ENCODE results near the gene PACS1. TPM values are rescaled to one million over a fixed set of nuclear protein-coding genes. Genes with fewer than 3 reads are reported as not detected.

PACS1 gene
- total and polyA plus RNA-seq, 2 donors (not counting 1 experiment from before 2014, with no cell fraction given): 25.9 to 28.5 TPM

DNA sequence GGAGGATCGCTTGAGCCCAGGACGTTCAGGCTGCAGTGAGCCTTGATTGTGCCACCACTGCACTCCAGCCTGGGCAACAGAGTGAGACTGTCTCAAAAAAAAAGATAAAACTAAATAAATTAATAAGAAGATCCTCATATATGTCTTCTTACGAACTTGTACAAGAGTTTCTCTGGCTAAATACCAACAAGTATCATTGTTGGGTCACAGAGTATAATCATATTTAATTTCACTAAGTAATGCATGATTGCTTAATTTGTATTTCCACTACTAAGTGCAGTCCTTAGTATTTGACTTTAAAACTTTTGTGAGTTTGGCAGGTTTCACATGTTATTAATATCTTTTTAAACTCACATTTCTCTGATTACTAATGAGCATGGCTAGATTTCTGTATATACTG lies 60.9 kb downstream of the PACS1 start:
- Histone ChIP-seq H3K79me2 (ENCODE audit: control insufficient read depth, insufficient read depth, low read length) (peaks cover 4% of the 10 kb centered on the region), H3K36me3 (ENCODE audit: control insufficient read depth, insufficient read depth, low read length) (no peaks in the 10 kb centered on the region), H3K9ac (ENCODE audit: insufficient read depth, low read length) (no peak overlapping the region), H3K9me3 (ENCODE audit: control insufficient read depth, insufficient read depth, low read depth, low read length) (no peaks in the 10 kb centered on the region), H3K27me3 (ENCODE audit: control insufficient read depth, insufficient read depth, low read length) (no peaks in the 10 kb centered on the region), H3K4me1 (ENCODE audit: control insufficient read depth, extremely low read depth, insufficient read depth, low read length) (peaks cover 12% of the 10 kb centered on the region), H3K4me2 (ENCODE audit: extremely low read depth, insufficient read depth, low read length) (no peak overlapping the region), H3K27ac (ENCODE audit: insufficient read depth, low read length) (no peak overlapping the region), H3K4me3 (replicated peaks in 1 of 4; ENCODE audit: control extremely low read depth in 1 of 4, insufficient read depth in 1 of 4, low read depth in 3 of 4, low read length in 4 of 4) (no peak overlapping the region), H4K20me1 (ENCODE audit: control insufficient read depth, extremely low read depth, insufficient read depth, low read length) (no peaks in the 10 kb centered on the region), H2AFZ (ENCODE audit: low read length) (no peak overlapping the region)
- DNase-seq (ENCODE audit: low read depth in 2 of 2): no peak
- TF ChIP-seq, protein P1, sequence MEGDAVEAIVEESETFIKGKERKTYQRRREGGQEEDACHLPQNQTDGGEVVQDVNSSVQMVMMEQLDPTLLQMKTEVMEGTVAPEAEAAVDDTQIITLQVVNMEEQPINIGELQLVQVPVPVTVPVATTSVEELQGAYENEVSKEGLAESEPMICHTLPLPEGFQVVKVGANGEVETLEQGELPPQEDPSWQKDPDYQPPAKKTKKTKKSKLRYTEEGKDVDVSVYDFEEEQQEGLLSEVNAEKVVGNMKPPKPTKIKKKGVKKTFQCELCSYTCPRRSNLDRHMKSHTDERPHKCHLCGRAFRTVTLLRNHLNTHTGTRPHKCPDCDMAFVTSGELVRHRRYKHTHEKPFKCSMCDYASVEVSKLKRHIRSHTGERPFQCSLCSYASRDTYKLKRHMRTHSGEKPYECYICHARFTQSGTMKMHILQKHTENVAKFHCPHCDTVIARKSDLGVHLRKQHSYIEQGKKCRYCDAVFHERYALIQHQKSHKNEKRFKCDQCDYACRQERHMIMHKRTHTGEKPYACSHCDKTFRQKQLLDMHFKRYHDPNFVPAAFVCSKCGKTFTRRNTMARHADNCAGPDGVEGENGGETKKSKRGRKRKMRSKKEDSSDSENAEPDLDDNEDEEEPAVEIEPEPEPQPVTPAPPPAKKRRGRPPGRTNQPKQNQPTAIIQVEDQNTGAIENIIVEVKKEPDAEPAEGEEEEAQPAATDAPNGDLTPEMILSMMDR (conservative IDR thresholded peaks at IDR 0.05 in 1 of 2, IDR thresholded peaks at IDR 0.05 in 1 of 2; ENCODE audit: low read depth in 1 of 2, low read length in 2 of 2): no peak
- TF ChIP-seq EZH2 (IDR thresholded peaks at IDR 0.05; ENCODE audit: low read length, missing control alignments): no peak

DNA sequence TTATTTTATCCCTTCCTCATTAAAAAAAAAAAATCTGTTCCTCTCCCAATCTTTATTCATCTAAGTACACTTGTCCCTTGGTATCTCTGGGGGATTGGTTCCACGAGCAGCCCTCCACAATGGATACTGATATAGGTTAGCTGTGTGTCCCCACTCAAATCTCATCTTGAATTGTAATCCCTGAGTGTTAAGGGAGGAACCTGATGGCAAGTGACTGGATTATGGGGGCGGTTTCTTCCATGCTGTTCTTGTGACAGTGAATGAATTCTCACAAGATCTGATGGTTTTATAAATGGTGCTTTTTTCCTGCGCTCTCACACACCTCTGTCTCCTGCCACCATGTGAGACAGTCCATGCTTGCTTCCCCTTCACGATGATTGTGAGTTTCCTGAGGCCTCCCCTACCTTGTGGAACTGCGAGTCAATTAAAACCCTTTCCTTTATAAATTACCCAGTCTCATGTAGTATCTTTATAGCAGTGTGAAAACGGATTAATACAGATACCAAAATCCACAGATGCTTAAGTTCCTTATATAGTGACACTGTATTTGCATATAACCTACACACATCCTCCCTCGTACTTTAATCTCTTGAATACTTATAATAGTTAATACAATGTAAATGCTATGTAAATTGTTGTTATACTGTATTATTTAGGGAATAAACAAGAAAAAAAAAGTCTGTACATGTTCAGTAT lies 62.0 kb downstream of the PACS1 start:
- Histone ChIP-seq H4K20me1 (ENCODE audit: control insufficient read depth, extremely low read depth, insufficient read depth, low read length) (no peaks in the 10 kb centered on the region), H3K4me2 (ENCODE audit: extremely low read depth, insufficient read depth, low read length) (no peak overlapping the region), H3K4me1 (ENCODE audit: control insufficient read depth, extremely low read depth, insufficient read depth, low read length) (peaks cover 10% of the 10 kb centered on the region), H3K4me3 (replicated peaks in 1 of 4; ENCODE audit: control extremely low read depth in 1 of 4, insufficient read depth in 1 of 4, low read depth in 3 of 4, low read length in 4 of 4) (no peak overlapping the region), H3K79me2 (ENCODE audit: control insufficient read depth, insufficient read depth, low read length) (peaks cover 2% of the 10 kb centered on the region), H3K27me3 (ENCODE audit: control insufficient read depth, insufficient read depth, low read length) (no peaks in the 10 kb centered on the region), H3K9ac (ENCODE audit: insufficient read depth, low read length) (no peak overlapping the region), H3K36me3 (ENCODE audit: control insufficient read depth, insufficient read depth, low read length) (no peaks in the 10 kb centered on the region), H3K27ac (ENCODE audit: insufficient read depth, low read length) (no peak overlapping the region), H3K9me3 (ENCODE audit: control insufficient read depth, insufficient read depth, low read depth, low read length) (no peaks in the 10 kb centered on the region), H2AFZ (ENCODE audit: low read length) (no peak overlapping the region)
- TF ChIP-seq, protein P1 (conservative IDR thresholded peaks at IDR 0.05 in 1 of 2, IDR thresholded peaks at IDR 0.05 in 1 of 2; ENCODE audit: low read depth in 1 of 2, low read length in 2 of 2): no peak
- TF ChIP-seq EZH2 (IDR thresholded peaks at IDR 0.05; ENCODE audit: low read length, missing control alignments): no peak
- no peak for DNase-seq (ENCODE audit: low read depth in 2 of 2)

DNA sequence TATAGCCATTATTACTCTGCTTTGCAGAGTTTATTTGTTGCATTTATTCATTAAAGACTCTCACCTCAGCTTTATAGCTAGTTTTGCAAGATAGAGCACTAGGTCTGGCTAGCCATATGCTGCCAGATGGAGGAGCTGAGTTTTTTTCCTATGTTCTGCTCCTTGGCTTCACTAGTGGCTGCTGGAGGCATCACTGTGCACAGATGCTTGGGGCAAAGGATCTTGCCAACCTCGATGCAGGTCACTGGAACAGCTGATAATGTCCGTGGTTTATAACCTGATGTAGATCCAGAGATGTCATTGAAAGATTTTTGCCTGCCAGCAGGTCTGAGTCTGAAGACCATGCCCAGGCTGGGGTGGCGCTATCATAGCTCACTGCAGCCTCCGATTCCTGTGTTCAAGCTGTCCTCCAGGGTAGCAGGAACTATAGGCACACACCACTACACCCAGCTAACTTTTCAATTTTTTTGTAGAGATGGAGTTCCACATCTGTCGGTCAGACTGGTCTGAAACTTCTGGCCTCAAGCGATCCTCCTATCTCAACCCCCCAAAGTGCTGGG lies 63.2 kb downstream of the PACS1 start:
- no peak for DNase-seq (ENCODE audit: low read depth in 2 of 2)
- Histone ChIP-seq H3K9ac (ENCODE audit: insufficient read depth, low read length) (no peak overlapping the region), H3K4me1 (ENCODE audit: control insufficient read depth, extremely low read depth, insufficient read depth, low read length) (peaks cover 12% of the 10 kb centered on the region), H3K27me3 (ENCODE audit: control insufficient read depth, insufficient read depth, low read length) (no peaks in the 10 kb centered on the region), H3K27ac (ENCODE audit: insufficient read depth, low read length) (no peak overlapping the region), H3K36me3 (ENCODE audit: control insufficient read depth, insufficient read depth, low read length) (no peaks in the 10 kb centered on the region), H3K4me3 (replicated peaks in 1 of 4; ENCODE audit: control extremely low read depth in 1 of 4, insufficient read depth in 1 of 4, low read depth in 3 of 4, low read length in 4 of 4) (no peak overlapping the region), H3K4me2 (ENCODE audit: extremely low read depth, insufficient read depth, low read length) (no peak overlapping the region), H4K20me1 (ENCODE audit: control insufficient read depth, extremely low read depth, insufficient read depth, low read length) (no peaks in the 10 kb centered on the region), H2AFZ (ENCODE audit: low read length) (no peak overlapping the region), H3K9me3 (ENCODE audit: control insufficient read depth, insufficient read depth, low read depth, low read length) (no peaks in the 10 kb centered on the region), H3K79me2 (ENCODE audit: control insufficient read depth, insufficient read depth, low read length) (peaks cover 2% of the 10 kb centered on the region)
- no peak for TF ChIP-seq EZH2 (IDR thresholded peaks at IDR 0.05; ENCODE audit: low read length, missing control alignments)
- TF ChIP-seq, protein P1 (conservative IDR thresholded peaks at IDR 0.05 in 1 of 2, IDR thresholded peaks at IDR 0.05 in 1 of 2; ENCODE audit: low read depth in 1 of 2, low read length in 2 of 2): no peak

All from fibroblast of lung (primary cell).